H9 (cell line): Measurements from ENCODE around the gene SNX30. TPM values are rescaled to one million over a fixed set of nuclear protein-coding genes. Genes with fewer than 3 reads are reported as not detected.

ENCODE experiments used
- DNase-seq: peaks from one replicate; pipeline ENCODE4 v3.0.0-alpha.2; 2017
- H2AFZ ChIP-seq: one replicate; pipeline ENCODE4 v1.6.1; 2013; ENCODE audit warnings: mild to moderate bottlenecking, low read length, control low read depth, moderate library complexity
- H2AK5ac ChIP-seq: 2 replicates; pipeline ENCODE4 v1.6.1; 2013; ENCODE audit warnings: low read length, control low read depth, mixed read lengths; ENCODE audit not compliant: insufficient read length
- H2BK120ac ChIP-seq: one replicate; pipeline ENCODE4 v1.6.1; 2013; ENCODE audit warnings: low read depth, mild to moderate bottlenecking, low read length, control low read depth, inconsistent platforms; ENCODE audit not compliant: poor library complexity, severe bottlenecking
- H2BK12ac ChIP-seq: 2 replicates; pipeline ENCODE4 v1.6.1; 2013; ENCODE audit warnings: low read length, control low read depth, mixed read lengths, low read depth; ENCODE audit not compliant: insufficient read length
- H2BK15ac ChIP-seq: 2 replicates; pipeline ENCODE4 v1.6.1; 2013; ENCODE audit warnings: low read depth, low read length, control low read depth
- H2BK20ac ChIP-seq: one replicate; pipeline ENCODE4 v1.6.1; 2013; ENCODE audit warnings: low read depth, mild to moderate bottlenecking, low read length, control low read depth, inconsistent platforms; ENCODE audit not compliant: poor library complexity, severe bottlenecking
- H2BK5ac ChIP-seq: 2 replicates; pipeline ENCODE4 v1.6.1; 2013; ENCODE audit warnings: low read length, control low read depth, mixed read lengths; ENCODE audit not compliant: insufficient read length
- H3K14ac ChIP-seq: 2 replicates; pipeline ENCODE4 v1.6.1; 2013; ENCODE audit warnings: low read length, control low read depth; ENCODE audit not compliant: insufficient read depth
- H3K18ac ChIP-seq: 2 replicates; pipeline ENCODE4 v1.6.1; 2013; ENCODE audit warnings: low read depth, mild to moderate bottlenecking, mixed read lengths, low read length, control low read depth; ENCODE audit not compliant: insufficient read length
- H3K23ac ChIP-seq: 2 replicates; pipeline ENCODE4 v1.6.1; 2013; ENCODE audit warnings: low read length, control low read depth, mixed read lengths, low read depth; ENCODE audit not compliant: insufficient read length
- H3K23me2 ChIP-seq: 2 replicates; pipeline ENCODE4 v1.6.1; 2013; ENCODE audit warnings: low read depth, mild to moderate bottlenecking, mixed read lengths, low read length, control low read depth; ENCODE audit not compliant: insufficient read length, poor library complexity, severe bottlenecking
- H3K27ac ChIP-seq: 2 replicates; pipeline ENCODE4 v1.5.1; 2013; ENCODE audit warnings: low read length, control low read depth, mixed read lengths, low read depth; ENCODE audit not compliant: insufficient read length
- H3K27me3 ChIP-seq: 2 replicates; pipeline ENCODE4 v1.6.1; 2013; ENCODE audit warnings: low read length, control low read depth, inconsistent platforms; ENCODE audit not compliant: insufficient read depth
- H3K4ac ChIP-seq: 2 replicates; pipeline ENCODE4 v1.6.1; 2013; ENCODE audit warnings: low read depth, mild to moderate bottlenecking, control low read depth, inconsistent platforms, low read length, moderate library complexity
- H3K4me1 ChIP-seq: 2 replicates; pipeline ENCODE4 v1.6.1; 2013; ENCODE audit warnings: low read length, control low read depth, inconsistent platforms; ENCODE audit not compliant: insufficient read depth
- H3K4me2 ChIP-seq: 2 replicates; pipeline ENCODE4 v1.6.1; 2013; ENCODE audit warnings: low read length, control low read depth, mixed read lengths; ENCODE audit not compliant: insufficient read length, insufficient read depth
- H3K56ac ChIP-seq: 2 replicates; pipeline ENCODE4 v1.6.1; 2013; ENCODE audit warnings: low read depth, mild to moderate bottlenecking, mixed read lengths, low read length, control low read depth; ENCODE audit not compliant: insufficient read length
- H3K79me1 ChIP-seq: 2 replicates; pipeline ENCODE4 v1.6.1; 2013; ENCODE audit warnings: low read depth, mild to moderate bottlenecking, moderate library complexity, low read length, control low read depth, inconsistent platforms; ENCODE audit not compliant: insufficient read depth, poor library complexity, severe bottlenecking
- H3K79me2 ChIP-seq: 2 replicates; pipeline ENCODE4 v1.6.1; 2013; ENCODE audit warnings: low read length, control low read depth, inconsistent platforms; ENCODE audit not compliant: insufficient read depth
- H3K9ac ChIP-seq: 2 replicates; pipeline ENCODE4 v1.6.1; 2013; ENCODE audit warnings: low read length, control low read depth, mixed read lengths; ENCODE audit not compliant: insufficient read length; ENCODE audit errors: extremely low read depth
- H3K9me3 ChIP-seq: one replicate; pipeline ENCODE4 v1.6.1; 2013; ENCODE audit warnings: low read depth, low read length, inconsistent platforms; ENCODE audit not compliant: control insufficient read depth
- H3T11ph ChIP-seq: one replicate; pipeline ENCODE4 v1.6.1; 2013; ENCODE audit warnings: mild to moderate bottlenecking, low read length, control low read depth, inconsistent platforms
- H4K20me1 ChIP-seq: one replicate; pipeline ENCODE4 v1.6.1; 2013; ENCODE audit not compliant: control insufficient read depth, insufficient read length, insufficient read depth
- H4K5ac ChIP-seq: 2 replicates; pipeline ENCODE4 v1.6.1; 2013; ENCODE audit warnings: low read depth, mild to moderate bottlenecking, mixed read lengths, low read length, control low read depth; ENCODE audit not compliant: insufficient read length
- H4K8ac ChIP-seq: replicated peaks from 2 replicates; pipeline ENCODE4 v1.6.1; 2013; ENCODE audit warnings: low read length, control low read depth, mixed read lengths, low read depth; ENCODE audit not compliant: insufficient read length
- H4K91ac ChIP-seq: 2 replicates; pipeline ENCODE4 v1.6.1; 2013; ENCODE audit warnings: low read depth, mild to moderate bottlenecking, moderate library complexity, mixed read lengths, low read length, control low read depth; ENCODE audit not compliant: insufficient read length
- H3K27ac Mint-ChIP-seq, 3 experiments: 2 replicates in 2 of 3; 3 replicates in 1 of 3; pipeline ENCODE4 v1.8.0; 2020 to 2021; ENCODE audit warnings: mixed read lengths in 3 of 3, mild to moderate bottlenecking in 1 of 3, moderate library complexity in 1 of 3
- H3K27me3 Mint-ChIP-seq: 2 replicates; pipeline ENCODE4 v1.8.0; 2021; ENCODE audit warnings: low read depth, mild to moderate bottlenecking, moderate library complexity, mixed read lengths
- H3K36me3 Mint-ChIP-seq, 3 experiments: 2 replicates in 2 of 3; 3 replicates in 1 of 3; pipeline ENCODE4 v1.8.0; 2020 to 2021; ENCODE audit warnings: low read depth in 3 of 3, mixed read lengths in 3 of 3; ENCODE audit not compliant: insufficient read depth in 1 of 3
- H3K4me1 Mint-ChIP-seq, 2 experiments: 2 replicates each; pipeline ENCODE4 v1.8.0; 2020; ENCODE audit warnings: mixed read lengths in 2 of 2
- H3K4me3 Mint-ChIP-seq, 2 experiments: 2 replicates in 1 of 2; 3 replicates in 1 of 2; pipeline ENCODE4 v1.8.0; 2020 to 2021; ENCODE audit warnings: mild to moderate bottlenecking in 2 of 2, mixed read lengths in 2 of 2, moderate library complexity in 1 of 2
- H3K9me3 Mint-ChIP-seq, 2 experiments: 2 replicates in 1 of 2; 3 replicates in 1 of 2; pipeline ENCODE4 v1.8.0; 2020; ENCODE audit warnings: mild to moderate bottlenecking in 2 of 2, mixed read lengths in 2 of 2, moderate library complexity in 1 of 2
- WGBS: extraction: QIAGEN DNeasy Blood & Tissue Kit; methylation state at CpG from one replicate; pipeline ENCODE4 v1.1.7; 2013; ENCODE audit warnings: missing lambda C conversion rate, low lambda C conversion rate, mixed read lengths; ENCODE audit not compliant: insufficient read length; ENCODE audit errors: extremely low coverage; 5-methylcytosine and 5-hydroxymethylcytosine counted together
- total RNA-seq: library from RNA; stranded (reverse); gene quantifications from 2 replicates; pipeline ENCODE4 v1.2.1, GENCODE V29; 2021
- TF ChIP-seq, protein P1 (sequence below): fragments of 200-600 bp; sonication (generic); conservative IDR thresholded peaks from 3 replicates; pipeline ENCODE4 v1.8.0; 2021; ENCODE audit warnings: antibody characterized with exemption, mild to moderate bottlenecking

The SNX30 gene
- total RNA-seq, 1 experiment from 2014 or later, result 10.3 TPM

GRCh38 chr9:112860451-112860850 lies 109.9 kb downstream of the SNX30 start:
- Histone ChIP-seq H2AFZ (no peak overlapping the region), H4K8ac (no peak overlapping the region), H3K9ac (no peak overlapping the region), H3K27me3 (no peaks in the 10 kb centered on the region), H3T11ph (no peak overlapping the region), H2BK120ac (no peak overlapping the region), H3K4ac (no peak overlapping the region), H3K23ac (no peak overlapping the region), H3K18ac (no peak overlapping the region), H3K79me2 (no peaks in the 10 kb centered on the region), H2BK15ac (no peak overlapping the region), H3K79me1 (no peaks in the 10 kb centered on the region), H3K56ac (no peak overlapping the region), H3K14ac (no peak overlapping the region), H2AK5ac (no peak overlapping the region), H3K4me1 (no peaks in the 10 kb centered on the region), H4K91ac (no peak overlapping the region), H2BK5ac (no peak overlapping the region), H4K5ac (no peak overlapping the region), H3K27ac (no peak overlapping the region), H3K4me2 (no peak overlapping the region), H3K9me3 (no peaks in the 10 kb centered on the region), H4K20me1 (peaks cover 3% of the 10 kb centered on the region), H2BK20ac (no peak overlapping the region), H3K23me2 (no peaks in the 10 kb centered on the region), H2BK12ac (no peak overlapping the region)
- H3K4me1 Mint-ChIP-seq, result peaks cover 0 to 3% of the 10 kb centered on the region in 2 experiments; a peak in 2 of 4 replicates
- no peaks in the 10 kb centered on the region for H3K27me3 Mint-ChIP-seq
- TF ChIP-seq, protein P1, sequence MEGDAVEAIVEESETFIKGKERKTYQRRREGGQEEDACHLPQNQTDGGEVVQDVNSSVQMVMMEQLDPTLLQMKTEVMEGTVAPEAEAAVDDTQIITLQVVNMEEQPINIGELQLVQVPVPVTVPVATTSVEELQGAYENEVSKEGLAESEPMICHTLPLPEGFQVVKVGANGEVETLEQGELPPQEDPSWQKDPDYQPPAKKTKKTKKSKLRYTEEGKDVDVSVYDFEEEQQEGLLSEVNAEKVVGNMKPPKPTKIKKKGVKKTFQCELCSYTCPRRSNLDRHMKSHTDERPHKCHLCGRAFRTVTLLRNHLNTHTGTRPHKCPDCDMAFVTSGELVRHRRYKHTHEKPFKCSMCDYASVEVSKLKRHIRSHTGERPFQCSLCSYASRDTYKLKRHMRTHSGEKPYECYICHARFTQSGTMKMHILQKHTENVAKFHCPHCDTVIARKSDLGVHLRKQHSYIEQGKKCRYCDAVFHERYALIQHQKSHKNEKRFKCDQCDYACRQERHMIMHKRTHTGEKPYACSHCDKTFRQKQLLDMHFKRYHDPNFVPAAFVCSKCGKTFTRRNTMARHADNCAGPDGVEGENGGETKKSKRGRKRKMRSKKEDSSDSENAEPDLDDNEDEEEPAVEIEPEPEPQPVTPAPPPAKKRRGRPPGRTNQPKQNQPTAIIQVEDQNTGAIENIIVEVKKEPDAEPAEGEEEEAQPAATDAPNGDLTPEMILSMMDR, result no peak
- no peak overlapping the region for H3K27ac Mint-ChIP-seq
- no peaks in the 10 kb centered on the region for H3K9me3 Mint-ChIP-seq
- no peak overlapping the region for H3K4me3 Mint-ChIP-seq
- peaks cover 0 to 9% (median 2%) of the 10 kb centered on the region in 3 experiments; a peak in 3 of 7 replicates for H3K36me3 Mint-ChIP-seq
- no peak for DNase-seq
- no CpG with 5 or more reads among the region's 1 CpG for WGBS
